Epithelial cell of proximal tubule (primary cell): ENCODE results near the gene MOB3A. TPM values are rescaled to one million over a fixed set of nuclear protein-coding genes. Genes with fewer than 3 reads are reported as not detected.
"Not testable (repeated sequence)": the region's sequence is repeated elsewhere in the genome, so short reads cannot be mapped to it uniquely, and the experiment has no call there.

Experiments
- DNase-seq: peaks from one replicate; pipeline ENCODE4 v3.0.0-alpha.2; 2011; ENCODE audit warnings: low read depth
- H3K4me3 ChIP-seq: 2 replicates; pipeline ENCODE4 v1.5.1; 2011; ENCODE audit warnings: low read depth, mild to moderate bottlenecking, low read length
- total RNA-seq: library from RNA; depleted of rRNA; stranded (reverse); fragments of >200 nt; gene quantifications from 2 replicates; pipeline ENCODE4 v1.2.3, GENCODE V29; 2015
- TF ChIP-seq, protein P1 (sequence below): conservative IDR thresholded peaks from 2 replicates; pipeline ENCODE4 v1.5.1; 2012; ENCODE audit warnings: low read depth, mild to moderate bottlenecking, low read length

The MOB3A gene
- total RNA-seq, 1 donor from 2014 or later: 29.9 TPM

DNA sequence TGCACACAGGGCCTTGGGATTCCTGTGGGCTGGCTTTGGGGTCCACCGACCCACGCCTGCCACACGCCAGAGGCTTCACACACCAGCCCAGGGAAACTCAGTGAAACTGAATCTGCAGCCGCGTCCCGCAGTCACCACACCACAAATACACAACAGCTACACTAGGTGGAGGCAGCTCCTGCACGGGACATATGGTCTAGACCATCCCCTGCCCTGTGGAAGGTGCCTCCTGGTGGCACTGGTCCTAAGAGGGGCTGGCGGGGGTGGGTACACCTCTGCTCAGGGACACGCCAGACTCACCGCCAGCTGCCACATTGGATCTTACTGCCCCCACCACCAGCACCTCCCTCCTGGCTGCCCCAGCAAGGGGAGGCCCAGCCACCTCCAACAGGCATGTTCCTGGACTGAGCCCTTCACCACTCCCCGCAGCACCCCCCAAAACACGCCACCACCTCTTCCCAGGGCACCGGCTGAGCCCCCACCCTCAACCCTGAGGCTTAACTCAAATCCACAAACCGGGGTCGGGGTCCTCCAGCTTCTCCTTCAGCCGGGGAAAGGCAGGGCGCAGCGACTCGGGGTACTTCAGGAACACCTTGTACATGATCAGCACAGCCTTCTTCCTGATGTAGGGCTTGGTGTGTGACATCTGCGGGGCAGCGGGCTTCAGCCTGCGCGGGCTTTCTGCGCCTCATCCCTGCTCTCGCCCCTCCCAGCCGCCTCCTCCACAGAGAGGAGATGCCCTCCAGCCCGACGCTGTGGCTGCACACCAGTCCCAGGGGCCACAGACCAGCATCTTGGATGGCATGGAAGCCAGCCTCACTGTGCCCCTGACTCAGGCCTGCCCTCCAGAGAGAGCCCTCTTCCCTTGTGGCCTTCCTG is 34.0 kb upstream of the MOB3A start:
- H3K4me3 ChIP-seq: no peak overlapping the region
- no peak for DNase-seq
- TF ChIP-seq, protein P1, sequence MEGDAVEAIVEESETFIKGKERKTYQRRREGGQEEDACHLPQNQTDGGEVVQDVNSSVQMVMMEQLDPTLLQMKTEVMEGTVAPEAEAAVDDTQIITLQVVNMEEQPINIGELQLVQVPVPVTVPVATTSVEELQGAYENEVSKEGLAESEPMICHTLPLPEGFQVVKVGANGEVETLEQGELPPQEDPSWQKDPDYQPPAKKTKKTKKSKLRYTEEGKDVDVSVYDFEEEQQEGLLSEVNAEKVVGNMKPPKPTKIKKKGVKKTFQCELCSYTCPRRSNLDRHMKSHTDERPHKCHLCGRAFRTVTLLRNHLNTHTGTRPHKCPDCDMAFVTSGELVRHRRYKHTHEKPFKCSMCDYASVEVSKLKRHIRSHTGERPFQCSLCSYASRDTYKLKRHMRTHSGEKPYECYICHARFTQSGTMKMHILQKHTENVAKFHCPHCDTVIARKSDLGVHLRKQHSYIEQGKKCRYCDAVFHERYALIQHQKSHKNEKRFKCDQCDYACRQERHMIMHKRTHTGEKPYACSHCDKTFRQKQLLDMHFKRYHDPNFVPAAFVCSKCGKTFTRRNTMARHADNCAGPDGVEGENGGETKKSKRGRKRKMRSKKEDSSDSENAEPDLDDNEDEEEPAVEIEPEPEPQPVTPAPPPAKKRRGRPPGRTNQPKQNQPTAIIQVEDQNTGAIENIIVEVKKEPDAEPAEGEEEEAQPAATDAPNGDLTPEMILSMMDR: no peak

DNA sequence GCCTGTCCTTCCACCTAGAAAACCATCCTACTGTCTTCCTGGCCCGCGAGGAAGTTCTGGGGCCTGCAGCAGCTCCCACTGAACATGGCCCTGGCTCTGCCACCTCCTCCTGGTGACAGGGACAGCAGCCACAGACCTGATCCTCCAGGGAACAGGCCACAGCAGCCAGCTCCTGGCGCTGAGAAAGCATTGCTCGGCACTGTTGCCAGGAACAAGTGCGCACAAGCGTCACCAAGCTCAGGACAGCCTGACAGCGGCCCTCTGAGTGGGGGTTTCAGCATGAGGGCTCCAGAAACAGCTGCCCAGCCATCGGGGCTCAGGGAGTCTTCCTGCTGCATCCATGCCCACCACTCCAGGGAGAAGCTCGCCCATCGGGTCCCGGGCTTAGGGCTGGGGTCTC is 33.4 kb upstream of the MOB3A start:
- H3K4me3 ChIP-seq: no peak overlapping the region
- TF ChIP-seq, protein P1: no peak
- DNase-seq: no peak

DNA sequence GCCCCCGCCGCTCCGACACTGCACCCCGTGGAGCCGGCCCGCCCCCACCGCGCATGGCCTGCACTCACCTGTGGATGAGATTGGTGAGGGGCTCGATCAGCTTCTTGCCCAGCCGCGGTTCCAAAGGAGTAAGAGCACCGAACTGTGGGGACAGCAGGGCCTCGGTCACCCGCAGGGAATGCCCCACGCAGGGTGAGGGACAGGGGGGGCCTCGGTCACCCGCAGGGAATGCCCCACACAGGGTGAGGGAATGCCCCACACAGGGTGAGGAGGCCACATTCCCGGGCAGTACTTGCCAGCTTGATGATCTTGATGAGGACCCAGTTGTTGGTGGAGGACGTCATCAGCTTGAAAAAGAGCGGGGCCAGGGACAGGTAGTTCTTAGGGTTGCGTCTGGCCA is 32.9 kb upstream of the MOB3A start:
- TF ChIP-seq, protein P1: no peak
- no peak overlapping the region for H3K4me3 ChIP-seq
- no peak for DNase-seq

DNA sequence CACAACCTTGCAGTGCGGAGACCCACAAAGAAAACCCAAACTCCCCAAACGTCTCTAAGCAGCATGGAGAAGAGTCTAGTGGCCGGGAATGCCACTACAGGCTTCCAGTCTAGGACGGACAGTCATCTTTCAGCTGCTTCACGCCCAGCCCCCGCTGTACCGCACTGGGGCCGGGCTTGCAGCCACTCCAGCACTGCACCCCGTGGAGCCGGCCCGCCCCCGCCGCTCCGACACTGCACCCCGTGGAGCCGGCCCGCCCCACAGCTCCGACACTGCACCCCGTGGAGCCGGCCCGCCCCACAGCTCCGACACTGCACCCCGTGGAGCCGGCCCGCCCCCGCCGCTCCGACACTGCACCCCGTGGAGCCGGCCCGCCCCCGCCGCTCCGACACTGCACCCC is 32.1 kb upstream of the MOB3A start:
- not testable (repeated sequence) for H3K4me3 ChIP-seq, DNase-seq

DNA sequence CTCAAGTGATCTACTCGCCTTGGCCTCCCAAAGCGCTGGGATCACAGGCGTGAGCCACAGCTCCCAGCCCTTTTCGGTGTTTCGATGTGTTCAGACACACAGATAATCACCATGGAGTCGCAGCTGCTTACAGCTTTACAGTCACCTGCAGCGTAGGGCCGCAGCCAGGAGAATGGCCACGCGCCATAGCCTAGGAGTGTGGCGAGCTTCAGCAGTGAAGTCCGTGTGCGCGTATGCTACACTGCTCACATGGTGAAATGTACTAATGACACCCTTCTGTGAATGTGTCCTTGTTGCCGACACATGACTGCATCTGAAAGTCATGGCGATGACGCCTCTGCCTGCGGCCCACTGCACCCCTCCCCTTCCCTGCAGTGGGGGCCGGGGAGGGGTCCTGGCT is 31.6 kb upstream of the MOB3A start:
- TF ChIP-seq, protein P1: no peak
- no peak overlapping the region for H3K4me3 ChIP-seq
- DNase-seq: no peak

DNA sequence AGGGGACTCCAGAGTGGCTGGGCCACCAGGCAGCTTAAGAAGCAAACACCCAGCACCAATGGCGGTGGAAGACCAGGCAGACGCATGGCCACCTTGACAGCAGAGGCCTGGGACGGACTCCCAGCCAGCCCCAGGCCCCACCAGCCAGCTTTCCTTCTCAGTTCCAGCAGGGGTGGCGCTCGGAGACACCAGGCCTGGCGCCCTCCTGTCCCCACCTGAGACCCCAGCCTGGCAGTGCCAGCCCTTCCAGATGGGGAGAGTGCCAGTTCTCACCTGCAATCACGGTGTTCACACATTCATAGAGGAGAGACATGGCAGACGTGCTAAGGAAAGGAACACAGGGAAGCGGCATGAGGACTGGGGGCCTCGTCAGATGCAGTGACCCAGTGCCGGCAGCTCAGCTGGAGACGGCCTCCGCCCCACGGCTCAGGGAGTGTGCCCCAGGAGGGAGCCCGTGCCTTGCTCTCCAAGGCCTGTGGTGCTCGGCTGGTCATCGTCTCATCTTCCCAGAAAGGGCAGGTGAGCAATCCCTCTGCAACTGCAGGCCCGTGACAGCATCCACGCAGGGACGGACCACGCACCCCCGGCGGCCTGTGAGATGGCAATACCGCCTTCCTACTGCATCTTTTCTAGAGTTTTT is 30.9 kb upstream of the MOB3A start:
- TF ChIP-seq, protein P1: no peak
- H3K4me3 ChIP-seq: no peak overlapping the region
- DNase-seq: no peak

DNA sequence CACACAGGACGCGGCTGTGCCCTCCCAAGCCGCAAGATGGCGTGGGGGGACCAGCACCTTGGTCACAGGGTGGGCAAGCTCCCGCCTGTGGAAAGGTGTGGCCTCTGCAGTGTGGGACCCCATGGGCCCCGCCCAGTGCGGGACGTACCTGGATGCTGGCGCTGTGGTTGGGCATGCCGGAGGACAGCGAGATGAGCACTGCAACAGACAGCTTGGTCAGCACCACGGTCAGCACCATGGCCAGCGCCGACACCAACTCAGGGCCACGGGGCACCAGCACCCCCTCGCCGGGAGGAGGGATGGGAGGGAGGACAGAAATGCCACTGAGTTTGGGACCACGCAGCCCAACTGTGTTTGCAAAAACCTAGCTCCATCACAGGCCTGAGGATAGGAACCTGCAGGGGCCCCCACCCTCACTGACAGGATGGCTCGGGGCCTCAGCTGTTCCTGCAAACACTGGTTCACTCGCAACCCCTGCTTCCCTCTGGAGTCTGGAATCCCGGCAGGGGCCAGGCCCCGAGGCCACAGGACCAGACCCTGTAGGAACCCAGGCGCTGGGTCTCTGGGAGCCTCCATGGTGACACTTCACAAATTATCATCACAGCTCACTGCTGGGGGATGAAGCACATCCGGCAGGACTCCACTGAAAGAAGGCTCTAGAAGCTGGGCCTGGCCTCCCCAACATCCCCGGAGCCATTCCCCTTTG is 27.7 kb upstream of the MOB3A start:
- TF ChIP-seq, protein P1: no peak
- DNase-seq: no peak
- no peak overlapping the region for H3K4me3 ChIP-seq
